Measurements from ENCODE around the gene GNG2.

The GNG2 gene

DNA sequence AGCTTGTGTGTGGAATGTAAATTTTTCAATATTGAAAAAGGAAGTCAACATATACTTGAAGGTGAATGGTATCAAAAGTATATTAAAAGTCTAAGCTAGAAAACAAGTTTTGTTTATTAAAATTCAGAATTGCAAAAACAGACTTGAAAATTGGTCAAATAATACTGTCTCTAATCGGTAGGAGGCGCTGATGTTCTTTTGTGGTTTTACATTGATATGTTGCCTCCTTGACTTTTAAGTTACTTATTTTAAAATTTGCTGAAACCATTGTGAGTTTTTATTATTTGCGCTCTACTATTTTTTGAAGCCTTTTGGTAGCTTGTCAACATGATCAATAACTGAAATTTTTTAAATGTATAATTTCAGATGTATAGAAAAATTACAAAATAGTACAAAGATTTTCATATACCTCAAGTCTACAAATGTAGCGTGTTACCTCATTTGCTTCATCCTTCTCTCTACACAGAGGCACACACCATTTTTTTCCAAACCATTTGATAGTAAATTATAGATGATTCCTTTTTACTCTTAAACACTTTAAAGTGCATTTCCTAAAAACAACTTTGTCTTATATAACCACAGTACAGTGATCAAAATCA is 135.8 kb downstream of the GNG2 start:
- H3K36me3 ChIP-seq (ENCODE audit: control insufficient read depth in 1 of 2, insufficient read depth in 2 of 2, low read length in 2 of 2): peaks cover 6 to 10% of the 10 kb centered on the region in 2 experiments
- no peak overlapping the region for H3K4me3 ChIP-seq (ENCODE audit: low read depth, low read length)
- H3K79me1 ChIP-seq (ENCODE audit: low read length): no peaks in the 10 kb centered on the region
- no peak overlapping the region for H2AK5ac ChIP-seq (ENCODE audit: low read length)
- no peak overlapping the region for H4K8ac ChIP-seq (ENCODE audit: low read depth, low read length)
- no peaks in the 10 kb centered on the region for H3K79me2 ChIP-seq (ENCODE audit: control insufficient read depth, insufficient read depth, low read length, poor library complexity)
- no peak overlapping the region for H2BK5ac ChIP-seq (ENCODE audit: low read depth, low read length, poor library complexity)
- no peak overlapping the region for H3K4ac ChIP-seq (ENCODE audit: low read depth, low read length)
- WGBS (ENCODE audit: extremely low coverage, insufficient coverage, insufficient read length): no CpG with 5 or more reads among the region's 4 CpGs
- H3K14ac ChIP-seq (ENCODE audit: low read length): no peak overlapping the region
- H3K27ac ChIP-seq (ENCODE audit: low read depth, low read length): no peak overlapping the region
- no peak overlapping the region for H2AFZ ChIP-seq (ENCODE audit: insufficient read depth, low read length, poor library complexity)
- no peak overlapping the region for H4K91ac ChIP-seq (ENCODE audit: low read depth, low read length)
- no peak overlapping the region for H3K23ac ChIP-seq (ENCODE audit: low read length)
- no peaks in the 10 kb centered on the region for H3K27me3 ChIP-seq (ENCODE audit: insufficient read depth, low read length)
- no peak overlapping the region for H3K9ac ChIP-seq (ENCODE audit: low read length)
- no peak overlapping the region for H2BK12ac ChIP-seq (ENCODE audit: low read length)
- H3K18ac ChIP-seq (ENCODE audit: low read length): no peak overlapping the region
- H3K4me2 ChIP-seq (ENCODE audit: low read length): no peak overlapping the region
- no peak overlapping the region for H2BK120ac ChIP-seq (ENCODE audit: insufficient read depth, low read length, poor library complexity)
- H3K9me3 ChIP-seq (ENCODE audit: insufficient read depth, low read depth, low read length): no peaks in the 10 kb centered on the region
- H4K12ac ChIP-seq (ENCODE audit: low read depth, low read length): no peak overlapping the region
- DNase-seq: peak in 1 of 2 donors; percentile 76
- H3K4me1 ChIP-seq (ENCODE audit: control insufficient read depth in 1 of 2, insufficient read depth in 2 of 2, low read length in 2 of 2): no peaks in the 10 kb centered on the region

- Histone ChIP-seq H3K14ac (ENCODE audit: low read length) (no peak overlapping the region), H4K8ac (ENCODE audit: low read depth, low read length) (no peak overlapping the region), H3K23ac (ENCODE audit: low read length) (no peak overlapping the region), H2BK120ac (ENCODE audit: insufficient read depth, low read length, poor library complexity) (no peak overlapping the region), H4K12ac (ENCODE audit: low read depth, low read length) (no peak overlapping the region), H4K91ac (ENCODE audit: low read depth, low read length) (no peak overlapping the region), H3K4ac (ENCODE audit: low read depth, low read length) (no peak overlapping the region), H2BK12ac (ENCODE audit: low read length) (no peak overlapping the region), H3K9ac (ENCODE audit: low read length) (no peak overlapping the region), H3K18ac (ENCODE audit: low read length) (no peak overlapping the region), H3K4me3 (ENCODE audit: low read depth, low read length) (no peak overlapping the region), H3K36me3 (ENCODE audit: control insufficient read depth in 1 of 2, insufficient read depth in 2 of 2, low read length in 2 of 2) (peaks cover 4 to 10% of the 10 kb centered on the region in 2 experiments), H3K79me2 (ENCODE audit: control insufficient read depth, insufficient read depth, low read length, poor library complexity) (no peaks in the 10 kb centered on the region), H3K27ac (ENCODE audit: low read depth, low read length) (no peak overlapping the region), H3K27me3 (ENCODE audit: insufficient read depth, low read length) (no peaks in the 10 kb centered on the region), H3K4me1 (ENCODE audit: control insufficient read depth in 1 of 2, insufficient read depth in 2 of 2, low read length in 2 of 2) (no peaks in the 10 kb centered on the region), H3K9me3 (ENCODE audit: insufficient read depth, low read depth, low read length) (no peaks in the 10 kb centered on the region), H3K79me1 (ENCODE audit: low read length) (no peaks in the 10 kb centered on the region), H2BK5ac (ENCODE audit: low read depth, low read length, poor library complexity) (no peak overlapping the region), H2AK5ac (ENCODE audit: low read length) (no peak overlapping the region), H3K4me2 (ENCODE audit: low read length) (no peak overlapping the region), H2AFZ (ENCODE audit: insufficient read depth, low read length, poor library complexity) (no peak overlapping the region)
- DNase-seq: no peak
These were observed 137.9 kb downstream of the GNG2 start for GRCh38 chr14:51998348-51998747.

DNA sequence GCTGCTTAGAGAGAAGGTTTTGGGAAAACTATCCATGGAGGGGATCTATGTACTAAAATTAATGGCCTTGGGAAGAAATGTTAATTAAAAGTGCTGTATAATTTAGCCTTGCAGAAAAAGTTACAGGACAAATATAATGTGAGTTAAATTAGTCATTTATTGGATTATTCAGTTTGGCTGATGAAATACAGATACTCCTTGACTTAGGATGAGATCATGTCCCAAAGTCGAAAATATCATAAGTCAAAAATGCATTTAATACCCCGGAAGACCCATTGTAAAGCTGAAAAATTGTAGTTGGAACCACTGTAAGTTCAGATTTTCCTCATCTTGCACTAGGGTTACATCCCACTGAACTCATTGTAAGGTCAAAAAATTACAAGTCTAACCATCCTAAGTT is 138.7 kb downstream of the GNG2 start:
- DNase-seq: no peak
- Histone ChIP-seq H3K9ac (ENCODE audit: low read length) (no peak overlapping the region), H4K91ac (ENCODE audit: low read depth, low read length) (no peak overlapping the region), H3K36me3 (ENCODE audit: control insufficient read depth in 1 of 2, insufficient read depth in 2 of 2, low read length in 2 of 2) (peaks cover 4 to 11% of the 10 kb centered on the region in 2 experiments), H3K14ac (ENCODE audit: low read length) (no peak overlapping the region), H2BK120ac (ENCODE audit: insufficient read depth, low read length, poor library complexity) (no peak overlapping the region), H3K9me3 (ENCODE audit: insufficient read depth, low read depth, low read length) (no peaks in the 10 kb centered on the region), H2AFZ (ENCODE audit: insufficient read depth, low read length, poor library complexity) (no peak overlapping the region), H2BK12ac (ENCODE audit: low read length) (no peak overlapping the region), H3K4me1 (ENCODE audit: control insufficient read depth in 1 of 2, insufficient read depth in 2 of 2, low read length in 2 of 2) (no peaks in the 10 kb centered on the region), H2AK5ac (ENCODE audit: low read length) (no peak overlapping the region), H2BK5ac (ENCODE audit: low read depth, low read length, poor library complexity) (no peak overlapping the region), H3K79me2 (ENCODE audit: control insufficient read depth, insufficient read depth, low read length, poor library complexity) (no peaks in the 10 kb centered on the region), H3K4me3 (ENCODE audit: low read depth, low read length) (no peak overlapping the region), H3K4ac (ENCODE audit: low read depth, low read length) (no peak overlapping the region), H3K4me2 (ENCODE audit: low read length) (no peak overlapping the region), H3K27me3 (ENCODE audit: insufficient read depth, low read length) (no peaks in the 10 kb centered on the region), H3K79me1 (ENCODE audit: low read length) (no peaks in the 10 kb centered on the region), H3K27ac (ENCODE audit: low read depth, low read length) (no peak overlapping the region), H3K18ac (ENCODE audit: low read length) (no peak overlapping the region), H4K8ac (ENCODE audit: low read depth, low read length) (no peak overlapping the region), H4K12ac (ENCODE audit: low read depth, low read length) (no peak overlapping the region), H3K23ac (ENCODE audit: low read length) (no peak overlapping the region)
- whole genome bisulfite sequencing (ENCODE audit: extremely low coverage, insufficient coverage, insufficient read length): no CpG with 5 or more reads among the region's 2 CpGs

GRCh38 chr14:52000019-52000582 is 139.7 kb downstream of the GNG2 start:
- no peak overlapping the region for H3K18ac ChIP-seq (ENCODE audit: low read length)
- no peak overlapping the region for H2AFZ ChIP-seq (ENCODE audit: insufficient read depth, low read length, poor library complexity)
- H3K36me3 ChIP-seq (ENCODE audit: control insufficient read depth in 1 of 2, insufficient read depth in 2 of 2, low read length in 2 of 2): peaks cover 4 to 14% of the 10 kb centered on the region in 2 experiments
- no peak overlapping the region for H3K23ac ChIP-seq (ENCODE audit: low read length)
- H3K4ac ChIP-seq (ENCODE audit: low read depth, low read length): no peak overlapping the region
- no CpG with 5 or more reads among the region's 3 CpGs for whole genome bisulfite sequencing (ENCODE audit: extremely low coverage, insufficient coverage, insufficient read length)
- H4K91ac ChIP-seq (ENCODE audit: low read depth, low read length): no peak overlapping the region
- no peak for DNase-seq
- H3K79me1 ChIP-seq (ENCODE audit: low read length): no peaks in the 10 kb centered on the region
- no peaks in the 10 kb centered on the region for H3K79me2 ChIP-seq (ENCODE audit: control insufficient read depth, insufficient read depth, low read length, poor library complexity)
- H2AK5ac ChIP-seq (ENCODE audit: low read length): no peak overlapping the region
- H3K4me3 ChIP-seq (ENCODE audit: low read depth, low read length): no peak overlapping the region
- H3K27ac ChIP-seq (ENCODE audit: low read depth, low read length): no peak overlapping the region
- no peak overlapping the region for H4K12ac ChIP-seq (ENCODE audit: low read depth, low read length)
- H3K9me3 ChIP-seq (ENCODE audit: insufficient read depth, low read depth, low read length): no peaks in the 10 kb centered on the region
- H2BK5ac ChIP-seq (ENCODE audit: low read depth, low read length, poor library complexity): no peak overlapping the region
- H3K4me1 ChIP-seq (ENCODE audit: control insufficient read depth in 1 of 2, insufficient read depth in 2 of 2, low read length in 2 of 2): no peaks in the 10 kb centered on the region
- H3K14ac ChIP-seq (ENCODE audit: low read length): no peak overlapping the region
- H2BK12ac ChIP-seq (ENCODE audit: low read length): no peak overlapping the region
- no peak overlapping the region for H4K8ac ChIP-seq (ENCODE audit: low read depth, low read length)
- no peaks in the 10 kb centered on the region for H3K27me3 ChIP-seq (ENCODE audit: insufficient read depth, low read length)
- no peak overlapping the region for H3K4me2 ChIP-seq (ENCODE audit: low read length)
- no peak overlapping the region for H2BK120ac ChIP-seq (ENCODE audit: insufficient read depth, low read length, poor library complexity)
- H3K9ac ChIP-seq (ENCODE audit: low read length): no peak overlapping the region

Data from trophoblast cell (in vitro differentiated cells and primary cell).